A549 (cell line): Measurements from ENCODE around the gene GPRIN1. TPM values are rescaled to one million over a fixed set of nuclear protein-coding genes. Genes with fewer than 3 reads are reported as not detected.

ENCODE experiments used
- ATAC-seq, 2 experiments: fragments of 200-7000 bp in 1 of 2; fragments of >200 bp in 1 of 2; cut with Nextera tagmentation in 1 of 2; cut with Tn5 transposase in 1 of 2; 3 replicates each; pipeline versions ENCODE4 v1.8.0 to v1.9.1; 2018 to 2020; ENCODE audit warnings: mild to moderate bottlenecking in 1 of 2, moderate library complexity in 1 of 2
- CTCF ChIA-PET: fragments of 300-600 bp; sonication (Branson Sonifier 250); formaldehyde crosslinking; extraction: SDS; loops from one replicate; lab custom pipeline; 2021; ENCODE audit warnings: antibody characterized with exemption, inconsistent platforms; lab: Yijun Ruan, JAX
- POLR2A ChIA-PET: fragments of 350-600 bp; formaldehyde crosslinking; extraction: SDS; loops from one replicate; lab custom pipeline; 2021; ENCODE audit warnings: antibody characterized with exemption, inconsistent platforms; lab: Yijun Ruan, JAX
- DNase-seq, 2 experiments: peaks; one replicate each; pipeline versions ENCODE4 v3.0.0 to v3.0.0-alpha.2; 2011 to 2016; ENCODE audit warnings: low read depth in 1 of 2, low spot score in 1 of 2
- FAIRE-seq: peaks from 2 replicates; lab custom pipeline; 2011; peaks lifted over from hg19 to GRCh38; lab: Jason Lieb, UNC
- H3K27ac ChIP-seq, 2 experiments: fragments of >200 bp; sonication (Bioruptor Twin); formaldehyde crosslinking; 3 replicates each; pipeline ENCODE4 v1.5.1; 2016 to 2017
- H3K4me1 ChIP-seq: fragments of >200 bp; sonication (Bioruptor Twin); formaldehyde crosslinking; 3 replicates; pipeline ENCODE4 v1.6.1; 2016
- H3K4me2 ChIP-seq: fragments of >200 bp; sonication (Bioruptor Twin); formaldehyde crosslinking; 3 replicates; pipeline ENCODE4 v1.6.1; 2016
- H3K4me3 ChIP-seq: fragments of >200 bp; sonication (Bioruptor Twin); formaldehyde crosslinking; 3 replicates; pipeline ENCODE4 v1.5.1; 2016
- H3K9me3 ChIP-seq: fragments of >200 bp; sonication (Bioruptor Twin); formaldehyde crosslinking; 3 replicates; pipeline ENCODE4 v1.6.1; 2016
- ATOH8 ChIP-seq: fragments of 250-450 bp; sonication (Bioruptor Pico); IDR thresholded peaks from 2 replicates; pipeline ENCODE4 v1.5.0; 2020; ENCODE audit warnings: low read depth, mild to moderate bottlenecking, moderate library complexity
- BHLHE40 ChIP-seq: IDR thresholded peaks from 2 replicates; pipeline ENCODE4 v1.6.1; 2012; ENCODE audit warnings: low read depth, low read length, inconsistent platforms
- CBX2 ChIP-seq: fragments of 200-600 bp; sonication (generic); IDR thresholded peaks from 2 replicates; pipeline ENCODE4 v1.6.1; 2016; ENCODE audit warnings: low read depth, mild to moderate bottlenecking, borderline replicate concordance
- CHD2 ChIP-seq: fragments of 150-350 bp; IDR thresholded peaks from 2 replicates; pipeline ENCODE4 v1.6.1; 2014; ENCODE audit warnings: low read length; ENCODE audit not compliant: partially characterized antibody
- CHD4 ChIP-seq: fragments of 200-600 bp; sonication (generic); IDR thresholded peaks from 2 replicates; pipeline ENCODE4 v1.6.1; 2016; ENCODE audit warnings: antibody characterized with exemption, mild to moderate bottlenecking, borderline replicate concordance
- CTCF ChIP-seq: fragments of >200 bp; sonication (Bioruptor Twin); formaldehyde crosslinking; IDR thresholded peaks from 3 replicates; pipeline ENCODE4 v1.5.1; 2016
- E2F6 ChIP-seq: IDR thresholded peaks from 2 replicates; pipeline ENCODE4 v1.6.1; 2012; ENCODE audit warnings: low read depth, borderline replicate concordance
- ESRRA ChIP-seq: fragments of 150-350 bp; IDR thresholded peaks from 2 replicates; pipeline ENCODE4 v1.6.1; 2014; ENCODE audit warnings: mild to moderate bottlenecking, low read length, borderline replicate concordance
- FOXS1 ChIP-seq: fragments of 250-450 bp; sonication (Bioruptor Pico); IDR thresholded peaks from 2 replicates; pipeline ENCODE4 v1.5.0; 2020; ENCODE audit warnings: mild to moderate bottlenecking, moderate library complexity
- GATA3 ChIP-seq: IDR thresholded peaks from 2 replicates; pipeline ENCODE4 v1.6.1; 2012; ENCODE audit warnings: borderline replicate concordance
- HDAC2 ChIP-seq: fragments of 200-600 bp; sonication (generic); IDR thresholded peaks from 2 replicates; pipeline ENCODE4 v1.6.1; 2016
- HEYL ChIP-seq: fragments of 250-450 bp; sonication (Bioruptor Pico); IDR thresholded peaks from 2 replicates; pipeline ENCODE4 v1.8.0; 2021; ENCODE audit warnings: mild to moderate bottlenecking, moderate library complexity
- HMGXB4 ChIP-seq: fragments of 250-450 bp; sonication (Bioruptor Pico); IDR thresholded peaks from 2 replicates; pipeline ENCODE4 v1.5.0; 2021; ENCODE audit warnings: mild to moderate bottlenecking, moderate library complexity, borderline replicate concordance
- NFE2L2 ChIP-seq: fragments of 150-350 bp; conservative IDR thresholded peaks from 2 replicates; pipeline ENCODE4 v1.6.1; 2014; ENCODE audit warnings: low read length
- NPAS2 ChIP-seq: fragments of 250-450 bp; sonication (Bioruptor Pico); IDR thresholded peaks from 2 replicates; pipeline ENCODE4 v1.8.0; 2022; ENCODE audit warnings: mild to moderate bottlenecking, moderate library complexity, borderline replicate concordance
- NR3C1 ChIP-seq: fragments of >200 bp; sonication (Bioruptor Twin); formaldehyde crosslinking; IDR thresholded peaks from 3 replicates; pipeline ENCODE4 v1.6.1; 2017
- RAD21 ChIP-seq, 2 experiments: fragments of >200 bp in 1 of 2; sonication (Bioruptor Twin) in 1 of 2; formaldehyde crosslinking in 1 of 2; IDR thresholded peaks in 1 of 2; conservative IDR thresholded peaks in 1 of 2; 2 replicates in 1 of 2; 3 replicates in 1 of 2; pipeline ENCODE4 v1.6.1; 2012 to 2018; ENCODE audit warnings: inconsistent platforms in 1 of 2
- RARB ChIP-seq: fragments of 250-450 bp; sonication (Bioruptor Pico); IDR thresholded peaks from 2 replicates; pipeline ENCODE4 v1.8.0; 2021; ENCODE audit warnings: mild to moderate bottlenecking, moderate library complexity
- RCOR1 ChIP-seq: fragments of 150-350 bp; IDR thresholded peaks from 2 replicates; pipeline ENCODE4 v1.6.1; 2014; ENCODE audit warnings: antibody characterized with exemption, low read length, low read depth
- SMC3 ChIP-seq: fragments of >200 bp; sonication (Bioruptor Twin); formaldehyde crosslinking; IDR thresholded peaks from 3 replicates; pipeline ENCODE4 v1.6.1; 2018; ENCODE audit warnings: inconsistent platforms
- TFCP2L1 ChIP-seq: fragments of 250-450 bp; sonication (Bioruptor Pico); IDR thresholded peaks from 2 replicates; pipeline ENCODE4 v1.5.0; 2021; ENCODE audit warnings: mild to moderate bottlenecking
- ZC3H11A ChIP-seq: fragments of 450-650 bp; IDR thresholded peaks from 2 replicates; pipeline ENCODE4 v1.6.1; 2014; ENCODE audit warnings: antibody characterized with exemption, mild to moderate bottlenecking
- WGBS: methylation state at CpG from one replicate; pipeline ENCODE4 v1.1.6; 2017; ENCODE audit errors: missing lambda C conversion rate; 5-methylcytosine and 5-hydroxymethylcytosine counted together
- polyA plus RNA-seq, 4 experiments: library from polyadenylated mRNA; depleted of rRNA in 3 of 4; stranded (reverse); fragments of >200 nt; fragmentation: RNase III in 1 of 4; extraction: RNeasy Plus Mini Kit Qiagen cat#74134 plus additional on column Dnase treatment in 1 of 4; gene quantifications; 2 replicates in 3 of 4; 3 replicates in 1 of 4; pipeline ENCODE4 v1.2.3, GENCODE V29; 2011 to 2017
- TF ChIP-seq, protein P1 (sequence below): IDR thresholded peaks from 2 replicates; pipeline ENCODE4 v1.6.1; 2012
- TF ChIP-seq, protein P2 (sequence below): fragments of >200 bp; sonication (Bioruptor Twin); formaldehyde crosslinking; IDR thresholded peaks from 2 replicates; pipeline ENCODE4 v1.6.1; 2016
- TF ChIP-seq, protein P3 (sequence below): IDR thresholded peaks from 2 replicates; pipeline ENCODE4 v1.6.1; 2012

Gene GPRIN1
- polyA plus RNA-seq, 2 of the 4 experiments (the other 2 are of a cell fraction): 3.1 to 6.7 TPM

- whole genome bisulfite sequencing: 49% methylated on average over 4 of the region's 4 CpGs
These were observed 30.6 kb downstream of the GPRIN1 start for GRCh38 chr5:176579323-176579722.

GRCh38 chr5:176578391-176578808, 31.6 kb downstream of the GPRIN1 start:
- POLR2A ChIA-PET: no interaction called here
- H3K4me1 ChIP-seq: 0 out of 3 replicates have a peak, but pooled peaks cover 6% of the 10 kb centered on the region
- FAIRE-seq (peak; percentile 81), ATAC-seq (peak; percentile 90 to 93), DNase-seq (peak; percentile 85 to 93)
- WGBS: 3% methylated on average over 15 of the region's 15 CpGs
- H3K4me2 ChIP-seq: peak overlapping the region; percentile 13; the same call in 1 of the 3 replicates
- TF ChIP-seq SMC3: peak; percentile 74
- TF ChIP-seq CTCF: peak; percentile 57
- TF ChIP-seq E2F6: 0 out of 2 replicates have a peak, but pooled peaks have one; percentile 36
- TF ChIP-seq, protein P1, sequence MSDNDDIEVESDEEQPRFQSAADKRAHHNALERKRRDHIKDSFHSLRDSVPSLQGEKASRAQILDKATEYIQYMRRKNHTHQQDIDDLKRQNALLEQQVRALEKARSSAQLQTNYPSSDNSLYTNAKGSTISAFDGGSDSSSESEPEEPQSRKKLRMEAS: peak; percentile 37; the same call in 1 of the 2 replicates
- peak; percentile 64 to 71 for TF ChIP-seq RAD21 (conservative IDR thresholded peaks at IDR 0.05 in 1 of 2, IDR thresholded peaks at IDR 0.05 in 1 of 2)
- TF ChIP-seq NFE2L2: no peak
- no peak overlapping the region for H3K27ac ChIP-seq
- H3K4me3 ChIP-seq: no peak overlapping the region
- no peaks in the 10 kb centered on the region for H3K9me3 ChIP-seq
- CTCF ChIA-PET: interaction anchor here (0.7 to 4.1 kb wide), 38 partner anchors 8 to 848 kb away, joined by 3 to 31 read pairs (median 5); partner anchors contain the start of genes CLTB, RNF44 and TSPAN17

More at GRCh38 chr5:176579323-176579722, 30.6 kb downstream of the GPRIN1 start:
- H3K4me1 ChIP-seq: 0 out of 3 replicates have a peak, but pooled peaks cover 3% of the 10 kb centered on the region
- FAIRE-seq (no peak), ATAC-seq (no peak), DNase-seq (no peak)
- no peak overlapping the region for H3K4me3 ChIP-seq
- CTCF ChIA-PET: interaction anchor here (0.9 to 4.1 kb wide), 27 partner anchors 8 to 849 kb away, joined by 3 to 31 read pairs (median 6); partner anchors contain the start of genes CLTB, RNF44 and TSPAN17
- H3K9me3 ChIP-seq: no peaks in the 10 kb centered on the region
- TF ChIP-seq, protein P2, sequence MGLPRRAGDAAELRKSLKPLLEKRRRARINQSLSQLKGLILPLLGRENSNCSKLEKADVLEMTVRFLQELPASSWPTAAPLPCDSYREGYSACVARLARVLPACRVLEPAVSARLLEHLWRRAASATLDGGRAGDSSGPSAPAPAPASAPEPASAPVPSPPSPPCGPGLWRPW: no peak
- TF ChIP-seq BHLHE40: no peak
- no peak for TF ChIP-seq RARB
- TF ChIP-seq NPAS2 (CRISPR knock-in tag): no peak
- no peak for TF ChIP-seq ZC3H11A
- TF ChIP-seq ESRRA: no peak
- no peak for TF ChIP-seq HEYL
- no peak for TF ChIP-seq ATOH8 (CRISPR knock-in tag)
- H3K27ac ChIP-seq: no peak overlapping the region
- POLR2A ChIA-PET: no interaction called here
- H3K4me2 ChIP-seq: no peak overlapping the region

GRCh38 chr5:176577312-176578176, 32.4 kb downstream of the GPRIN1 start:
- POLR2A ChIA-PET: no interaction called here
- Histone ChIP-seq H3K4me2 (peak overlapping the region; percentile 13; the same call in 1 of the 3 replicates), H3K4me1 (0 out of 3 replicates have a peak, but pooled peaks cover 6% of the 10 kb centered on the region), H3K9me3 (no peaks in the 10 kb centered on the region), H3K4me3 (no peak overlapping the region), H3K27ac (no peak overlapping the region)
- no peak; a peak in 1 of 6 replicates for ATAC-seq
- no peak for FAIRE-seq
- CTCF ChIA-PET: interaction anchor here (0.7 to 3.3 kb wide), 22 partner anchors 7 to 847 kb away, joined by 3 to 31 read pairs (median 6); partner anchors contain the start of genes CLTB and TSPAN17
- DNase-seq: no peak
- WGBS: 90% methylated on average over 35 of the region's 36 CpGs
- no peak for TF ChIP-seq CHD4
- TF ChIP-seq CHD2: no peak
- no peak for TF ChIP-seq ESRRA
- TF ChIP-seq BHLHE40: no peak
- no peak for TF ChIP-seq HMGXB4 (CRISPR knock-in tag)
- TF ChIP-seq NR3C1: no peak
- TF ChIP-seq GATA3: no peak
- no peak for TF ChIP-seq TFCP2L1 (CRISPR knock-in tag)
- no peak for TF ChIP-seq HDAC2
- TF ChIP-seq, protein P3, sequence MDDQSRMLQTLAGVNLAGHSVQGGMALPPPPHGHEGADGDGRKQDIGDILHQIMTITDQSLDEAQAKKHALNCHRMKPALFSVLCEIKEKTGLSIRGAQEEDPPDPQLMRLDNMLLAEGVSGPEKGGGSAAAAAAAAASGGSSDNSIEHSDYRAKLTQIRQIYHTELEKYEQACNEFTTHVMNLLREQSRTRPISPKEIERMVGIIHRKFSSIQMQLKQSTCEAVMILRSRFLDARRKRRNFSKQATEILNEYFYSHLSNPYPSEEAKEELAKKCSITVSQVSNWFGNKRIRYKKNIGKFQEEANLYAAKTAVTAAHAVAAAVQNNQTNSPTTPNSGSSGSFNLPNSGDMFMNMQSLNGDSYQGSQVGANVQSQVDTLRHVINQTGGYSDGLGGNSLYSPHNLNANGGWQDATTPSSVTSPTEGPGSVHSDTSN: no peak
- no peak for TF ChIP-seq RCOR1
- no peak for TF ChIP-seq CBX2
- TF ChIP-seq FOXS1 (CRISPR knock-in tag): no peak
